ENCODE results near the gene TMEM178B.

The TMEM178B gene

GRCh38 chr7:141225916-141226618, 152.2 kb downstream of the TMEM178B start:
- DNase-seq: no peak

GRCh38 chr7:141227454-141227853, 153.6 kb downstream of the TMEM178B start:
- no peak for DNase-seq

GRCh38 chr7:141228482-141228881, 154.6 kb downstream of the TMEM178B start:
- DNase-seq: no peak

GRCh38 chr7:141231018-141231792, 157.3 kb downstream of the TMEM178B start:
- DNase-seq: no peak

GRCh38 chr7:141232286-141233051, 158.6 kb downstream of the TMEM178B start:
- no peak for DNase-seq

DNA sequence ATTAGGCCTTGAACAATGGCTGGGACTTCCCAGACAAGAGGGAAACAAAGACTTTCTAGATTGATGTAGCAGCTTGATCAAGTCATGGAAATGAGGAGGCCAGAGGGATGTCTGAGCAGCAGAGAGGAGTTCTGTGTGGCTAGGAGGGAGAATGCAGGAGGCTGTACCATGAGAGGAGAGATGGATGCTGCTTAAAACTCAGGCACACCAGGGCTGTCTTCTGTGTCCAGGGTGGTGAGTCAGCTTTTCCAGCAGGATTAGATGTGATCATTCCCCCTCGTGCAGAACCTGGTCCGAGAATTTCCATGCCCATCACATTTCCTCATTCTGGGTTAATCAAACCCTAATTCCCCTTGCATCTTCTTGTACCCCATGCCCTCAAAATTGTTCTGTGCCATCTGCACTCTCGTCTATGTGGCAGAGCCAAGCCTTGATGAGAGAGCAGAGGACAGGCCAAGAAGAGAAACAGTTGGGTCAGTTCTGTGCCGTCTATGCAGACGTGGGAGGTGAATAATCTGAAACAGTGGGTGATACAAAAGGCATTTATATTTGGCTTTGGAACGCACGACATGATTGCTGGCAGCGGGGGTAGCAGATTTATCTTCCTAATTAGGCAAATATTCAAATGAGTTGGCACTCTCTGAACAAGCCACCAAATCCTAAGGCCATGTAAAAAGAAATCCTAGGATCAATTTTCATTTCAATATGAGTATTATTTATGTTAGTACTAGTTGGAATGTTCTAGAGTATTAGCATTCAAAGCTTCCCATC, 160.7 kb downstream of the TMEM178B start:
- DNase-seq: no peak

DNA sequence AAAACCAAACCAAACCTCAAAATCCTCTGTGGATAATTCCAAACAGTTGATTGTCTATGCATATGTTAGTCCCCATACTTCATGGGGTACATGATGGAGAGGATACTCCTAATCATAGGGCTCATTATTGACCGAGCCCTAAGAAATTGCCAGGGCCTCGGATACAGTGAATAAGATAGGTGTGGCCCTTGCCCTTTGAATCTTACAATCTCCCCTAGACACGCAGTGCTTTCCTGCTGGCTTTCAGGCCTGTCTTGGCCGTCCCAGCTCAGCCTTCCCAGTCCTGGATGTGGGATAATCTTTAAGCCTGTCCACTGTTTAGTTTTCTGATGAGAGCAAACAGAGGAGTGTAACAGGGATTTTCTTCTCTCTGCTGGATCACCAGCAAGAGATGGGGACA, 161.8 kb downstream of the TMEM178B start:
- DNase-seq: no peak

- no peak for DNase-seq
Measured at GRCh38 chr7:141238596-141239243, 164.9 kb downstream of the TMEM178B start.

DNA sequence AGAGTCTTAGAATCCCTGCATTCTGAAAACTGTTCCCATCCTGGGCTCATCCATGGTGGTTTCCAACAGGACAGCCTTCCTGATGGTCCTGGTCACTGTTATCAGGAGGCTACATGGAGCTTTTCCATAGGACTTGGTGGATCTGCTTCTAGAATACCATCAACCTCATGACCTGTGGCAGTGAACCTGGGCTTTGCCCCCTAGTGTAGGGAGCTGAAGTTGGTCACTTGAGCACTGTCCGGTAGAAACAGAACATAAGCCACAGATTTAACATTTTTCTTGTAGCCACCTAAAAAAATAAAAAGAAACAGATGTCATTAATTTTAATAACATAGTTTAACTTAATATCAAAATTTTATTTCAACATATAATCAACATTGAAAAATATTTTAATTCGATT, 165.8 kb downstream of the TMEM178B start:
- no peak for DNase-seq

GRCh38 chr7:141242568-141242967, 168.7 kb downstream of the TMEM178B start:
- DNase-seq: no peak

DNA sequence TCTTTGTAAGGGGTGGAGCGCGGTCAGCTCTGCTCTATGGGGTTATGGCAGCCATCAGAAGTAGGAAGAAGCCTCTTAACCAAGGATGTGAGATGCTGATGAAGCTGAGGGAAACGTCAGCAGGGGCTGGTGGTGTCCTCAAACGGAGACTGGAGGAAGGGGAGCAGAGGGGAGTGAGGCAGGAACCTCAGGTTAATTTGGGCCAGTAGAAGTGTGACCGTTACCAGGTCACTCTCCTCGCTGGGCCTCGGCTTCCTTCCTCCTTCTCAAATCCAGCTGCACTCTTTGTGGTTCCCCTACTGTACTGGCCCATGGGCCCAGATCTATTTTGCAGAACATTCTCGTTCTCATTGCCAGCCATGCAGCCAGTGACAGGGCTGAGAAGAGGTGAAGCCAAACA, 169.5 kb downstream of the TMEM178B start:
- no peak for DNase-seq

GRCh38 chr7:141244435-141244834, 170.6 kb downstream of the TMEM178B start:
- DNase-seq: no peak

GRCh38 chr7:141246426-141246825, 172.6 kb downstream of the TMEM178B start:
- DNase-seq: no peak

DNA sequence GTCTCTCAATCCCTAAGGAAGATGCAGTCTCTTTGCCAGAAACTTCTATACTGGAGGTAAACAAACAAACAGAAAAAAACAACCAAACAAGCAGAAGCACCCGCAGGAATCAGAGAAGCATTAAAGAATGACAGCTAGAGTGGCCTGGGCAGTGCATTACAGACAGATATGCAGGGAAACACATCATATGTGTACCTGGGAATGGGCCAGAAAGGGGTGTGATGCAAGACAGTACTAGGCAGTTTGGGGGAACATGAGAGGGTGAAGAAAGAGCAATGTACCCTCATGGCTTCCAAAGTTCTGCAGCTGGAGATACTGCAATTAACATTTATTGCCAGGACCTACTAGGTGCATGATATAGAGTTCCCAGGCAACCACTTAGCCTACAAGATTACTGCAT, 177.3 kb downstream of the TMEM178B start:
- no peak for DNase-seq

- no peak for DNase-seq
Measured at GRCh38 chr7:141251957-141252356, 178.1 kb downstream of the TMEM178B start.

GRCh38 chr7:141257597-141257996, 183.7 kb downstream of the TMEM178B start:
- no peak for DNase-seq

DNA sequence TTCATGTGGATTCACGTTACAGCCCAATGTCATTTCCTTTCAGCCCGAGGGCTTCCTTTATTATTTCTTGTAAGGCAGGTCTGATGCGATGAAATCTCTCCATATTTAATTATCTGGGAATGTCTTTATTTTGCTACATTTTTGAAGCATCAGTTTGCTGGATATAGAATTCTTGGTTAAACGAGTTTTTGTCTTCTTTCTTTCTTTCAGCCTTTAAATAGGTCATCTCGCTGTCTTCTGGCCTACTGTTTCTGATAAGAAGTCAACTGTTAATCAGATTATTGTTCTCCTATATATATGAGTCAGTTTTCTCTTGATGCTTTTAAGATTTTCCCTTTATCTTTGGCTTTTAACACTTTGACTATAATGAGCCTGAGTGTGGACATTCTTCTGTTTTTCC, 184.7 kb downstream of the TMEM178B start:
- DNase-seq: no peak

DNA sequence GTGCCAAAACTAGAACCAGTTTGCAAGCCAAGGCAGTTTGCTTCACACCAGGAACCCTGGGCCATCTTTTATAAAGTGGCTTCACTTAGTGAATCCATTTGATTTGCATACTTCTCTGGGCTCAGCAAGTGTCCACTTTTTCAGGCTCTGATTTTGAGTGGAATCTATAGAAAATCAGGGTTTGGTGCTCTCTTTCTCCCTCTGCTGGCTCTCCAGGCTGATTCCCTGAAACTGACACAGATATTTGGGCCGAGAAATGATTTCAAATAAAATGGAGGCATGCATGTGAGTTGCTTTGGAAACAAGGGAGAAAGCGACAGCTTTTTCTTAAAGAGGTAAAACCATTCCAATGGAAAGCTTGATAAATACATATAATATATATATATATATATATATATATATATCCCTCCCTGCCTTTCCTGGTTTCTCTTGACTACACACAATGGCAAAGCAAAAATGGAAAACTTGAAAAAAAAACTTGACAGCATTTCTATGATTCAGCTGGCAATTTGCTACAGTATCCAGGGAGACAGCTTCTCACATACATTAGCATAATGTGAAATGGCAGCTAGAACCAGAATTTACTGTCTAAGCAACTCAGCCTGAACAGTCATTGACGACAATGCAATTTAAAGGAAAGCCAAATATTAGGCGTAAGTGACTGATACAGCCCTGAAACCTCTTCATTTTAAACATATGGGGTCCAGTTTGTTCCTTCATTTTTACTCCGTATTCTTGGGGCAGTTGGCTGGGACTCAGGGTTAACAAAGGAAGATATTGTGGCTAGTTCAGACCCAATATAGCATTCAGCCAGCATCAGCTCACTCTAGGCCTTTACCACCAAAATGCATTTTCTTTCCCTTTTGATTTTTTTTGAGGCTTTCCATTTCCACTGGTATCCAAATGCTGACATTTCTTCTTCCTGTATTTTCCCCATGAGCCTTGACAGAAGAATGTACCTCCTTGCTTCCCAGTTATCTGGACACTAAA, 188.5 kb downstream of the TMEM178B start:
- no peak for DNase-seq

GRCh38 chr7:141263508-141263907, 189.6 kb downstream of the TMEM178B start:
- peak in 1 of 5 donors; percentile 76 for DNase-seq

DNA sequence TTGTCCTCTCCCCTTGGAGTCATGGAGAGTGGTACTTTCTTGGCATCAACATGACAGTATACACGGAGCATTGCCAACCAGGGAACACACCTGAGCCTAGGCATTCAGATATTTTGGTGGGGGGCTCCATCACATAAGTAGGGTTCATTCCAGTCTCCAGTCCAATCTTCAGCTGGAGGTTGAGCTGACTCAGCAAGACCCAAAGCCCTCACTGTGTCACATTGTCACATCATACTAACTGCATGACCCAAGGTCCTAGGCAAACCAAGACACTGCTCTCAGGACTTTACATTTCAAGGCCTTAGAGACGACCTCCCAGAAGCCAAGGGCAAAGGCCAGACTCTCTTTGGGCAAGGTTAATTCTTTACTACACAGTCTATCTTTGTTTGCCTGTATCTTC, 190.1 kb downstream of the TMEM178B start:
- no peak for DNase-seq

GRCh38 chr7:141264511-141264910, 190.6 kb downstream of the TMEM178B start:
- no peak for DNase-seq

All from T-helper 1 cell (primary cell).